Measurements from ENCODE around the gene BIRC3.
"Not testable (repeated sequence)": the region's sequence is repeated elsewhere in the genome, so short reads cannot be mapped to it uniquely, and the experiment has no call there.

The BIRC3 gene

GRCh38 chr11:102328748-102329147 lies 11.5 kb downstream of the BIRC3 start:
- no peak for DNase-seq

GRCh38 chr11:102330231-102330630 lies 12.9 kb downstream of the BIRC3 start:
- DNase-seq, result no peak

DNA sequence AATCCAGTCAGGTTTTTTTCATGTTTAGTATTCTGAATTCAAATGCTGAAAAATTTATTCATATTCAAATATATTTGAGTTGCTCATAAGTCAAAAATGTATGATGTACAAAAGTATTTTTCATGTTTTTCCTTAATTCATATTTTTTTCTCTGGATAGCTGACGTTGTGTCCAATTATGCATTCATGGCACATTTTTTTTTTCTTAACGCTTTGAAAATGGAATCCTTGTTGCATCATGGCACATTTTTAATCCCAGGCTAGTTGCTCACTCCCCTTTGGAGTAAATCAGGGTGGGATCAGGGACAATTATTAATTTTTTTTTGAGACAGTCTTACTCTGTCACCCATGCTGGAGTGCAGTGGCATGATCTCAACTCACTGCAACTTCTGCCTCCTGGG lies 14.1 kb downstream of the BIRC3 start:
- DNase-seq, result no peak

GRCh38 chr11:102332611-102332994 lies 15.3 kb downstream of the BIRC3 start:
- DNase-seq, result no peak

DNA sequence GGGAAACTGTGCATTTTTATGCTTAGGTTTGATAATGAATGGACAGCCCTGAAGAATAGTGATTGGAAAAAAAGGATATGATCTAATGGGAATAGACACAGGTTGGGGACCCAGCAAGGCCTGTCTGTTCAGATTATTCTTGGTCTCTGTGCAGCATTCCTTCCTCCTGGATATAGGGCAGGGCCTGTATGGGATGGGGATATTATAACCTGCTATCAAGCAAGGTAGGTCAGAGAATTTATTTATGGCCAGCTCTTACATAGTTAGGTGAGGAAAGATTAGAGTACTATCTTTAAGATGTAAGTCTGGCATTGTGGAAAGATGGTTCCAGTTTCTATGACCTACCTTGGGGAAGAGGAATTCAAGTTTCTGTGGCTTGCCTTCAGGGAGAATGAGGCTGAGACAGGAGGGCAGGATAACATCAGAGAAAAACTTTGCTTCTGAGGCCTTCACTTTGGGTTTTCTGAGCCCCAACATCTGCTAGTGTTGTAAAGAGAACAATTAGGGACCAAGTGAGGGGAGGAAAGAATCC lies 21.3 kb downstream of the BIRC3 start:
- DNase-seq, result no peak

DNA sequence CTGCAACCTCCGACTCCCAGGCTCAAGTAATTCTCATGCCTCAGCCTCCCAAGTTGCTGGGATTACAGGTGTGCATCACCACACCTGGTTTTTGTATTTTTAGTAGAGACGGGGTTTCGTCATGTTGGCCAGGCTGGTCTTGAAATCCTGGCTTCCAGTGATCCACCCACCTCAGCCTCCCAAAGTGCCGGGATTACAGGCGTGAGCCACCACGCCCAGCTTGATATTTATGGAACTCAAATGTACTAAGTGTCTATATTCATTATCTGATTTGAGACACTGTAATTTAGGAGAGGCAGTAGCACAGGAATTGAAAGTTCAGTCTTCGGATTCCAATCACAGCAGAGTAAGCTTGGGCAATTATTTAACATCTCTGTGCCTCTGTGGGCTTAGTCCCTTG lies 24.0 kb downstream of the BIRC3 start:
- DNase-seq, result not testable (repeated sequence)

DNA sequence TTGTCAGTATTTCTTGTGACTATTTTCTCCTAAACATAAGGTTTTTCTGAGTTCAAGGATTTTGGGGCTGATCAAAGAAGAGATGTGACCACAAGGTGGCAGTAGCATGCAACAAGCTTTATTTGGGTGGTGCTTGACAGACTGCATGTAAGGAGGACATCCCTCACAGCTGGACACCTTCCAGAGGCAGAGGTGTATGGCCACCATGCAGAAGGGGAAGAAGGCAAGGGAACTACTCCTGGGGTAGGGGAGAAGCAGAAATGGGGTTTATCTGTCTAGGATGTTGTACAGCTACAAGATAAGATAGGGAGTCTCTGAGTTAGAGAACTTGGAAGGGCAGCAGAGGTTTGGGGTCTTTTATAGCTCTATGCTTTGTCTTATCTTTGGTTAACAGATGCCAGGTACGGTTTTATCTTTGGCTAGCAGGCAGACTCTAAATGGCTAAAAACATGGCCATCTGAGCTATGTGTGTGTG lies 24.6 kb downstream of the BIRC3 start:
- peak; percentile 39 for DNase-seq

DNA sequence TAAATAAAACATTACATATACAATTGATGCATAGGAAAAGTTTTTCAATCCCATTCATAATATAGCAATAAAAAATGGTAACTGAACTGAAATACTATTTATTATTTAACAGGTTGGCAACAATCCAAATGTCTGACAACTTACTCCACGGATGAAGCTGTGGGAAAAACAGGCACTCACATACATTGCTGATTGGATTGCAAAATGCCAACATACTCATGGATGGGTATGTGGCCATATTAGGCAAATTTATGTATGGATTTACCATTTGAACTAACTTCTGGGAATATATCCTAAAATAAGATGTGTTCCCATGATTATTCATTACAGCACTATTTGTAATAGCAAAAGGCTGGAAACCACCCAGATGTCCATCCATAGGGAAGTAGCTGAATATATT lies 26.5 kb downstream of the BIRC3 start:
- no peak for DNase-seq

DNA sequence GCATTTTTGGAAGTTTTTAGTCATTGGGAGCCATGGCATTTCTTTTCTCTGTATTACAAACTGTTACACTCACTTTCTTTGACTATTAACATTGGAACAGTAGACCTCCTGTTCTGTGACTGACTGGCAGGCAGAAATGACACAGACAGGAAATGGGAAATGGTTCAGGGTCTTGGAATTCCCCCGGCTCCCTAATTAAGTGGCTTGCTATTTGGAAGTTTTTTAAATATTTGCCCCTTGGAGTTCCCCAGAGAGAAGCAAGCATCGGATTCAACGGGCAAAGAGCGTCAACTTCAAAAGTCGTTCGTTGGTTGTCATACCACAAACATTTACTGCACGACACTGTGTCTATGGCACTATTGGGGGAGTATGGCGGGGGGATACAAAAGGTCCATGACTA lies 28.6 kb downstream of the BIRC3 start:
- no peak for DNase-seq

GRCh38 chr11:102346456-102346747 lies 29.1 kb downstream of the BIRC3 start:
- DNase-seq, result no peak

DNA sequence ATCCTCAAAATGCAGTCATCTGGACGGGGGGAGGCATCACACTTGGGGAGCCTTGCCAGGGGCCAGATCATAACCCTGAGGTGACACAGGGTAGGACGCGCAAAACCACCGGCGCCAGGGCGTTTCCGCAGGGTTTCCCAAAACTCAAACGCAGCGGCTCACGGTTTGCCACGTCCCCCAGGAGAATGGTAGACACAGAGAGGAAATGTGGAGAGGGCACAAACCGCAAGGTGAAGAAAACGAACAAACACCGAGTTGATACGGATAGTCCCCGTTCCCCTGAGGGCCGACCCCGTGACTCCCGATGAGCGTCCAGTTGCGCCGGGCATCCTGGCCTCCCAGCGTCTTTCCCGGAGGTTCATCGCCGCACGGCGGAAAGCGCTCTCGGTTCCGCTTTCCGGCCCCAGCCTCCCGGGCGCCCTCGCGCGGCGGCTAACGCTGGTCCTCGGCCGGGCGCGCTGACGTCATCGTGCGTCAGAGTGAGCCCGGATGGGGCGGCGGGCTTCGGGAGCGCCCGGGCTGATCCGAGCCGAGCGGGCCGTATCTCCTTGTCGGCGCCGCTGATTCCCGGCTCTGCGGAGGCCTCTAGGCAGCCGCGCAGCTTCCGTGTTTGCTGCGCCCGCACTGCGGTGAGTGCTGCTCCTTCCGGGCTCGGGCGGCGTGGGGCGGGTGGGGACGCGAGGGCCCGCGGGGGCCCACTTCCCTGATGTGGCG lies 29.6 kb downstream of the BIRC3 start, which contains the start of gene BIRC2:
BIRC2 (plus strand) TSS at position 467 of the 714 bp plus-strand sequence. CDS start 2,641 bp downstream, outside the sequence.
- DNase-seq, result peak; percentile 78

- no peak for DNase-seq
Observed at GRCh38 chr11:102347462-102348370, 30.4 kb downstream of the BIRC3 start.

- DNase-seq, result no peak
Observed at GRCh38 chr11:102357116-102357515, 39.8 kb downstream of the BIRC3 start.

GRCh38 chr11:102359372-102359771 lies 42.1 kb downstream of the BIRC3 start:
- no peak for DNase-seq

- no peak for DNase-seq
Observed at GRCh38 chr11:102360681-102361080, 43.4 kb downstream of the BIRC3 start.

GRCh38 chr11:102361086-102362031 lies 44.1 kb downstream of the BIRC3 start:
- DNase-seq, result no peak

DNA sequence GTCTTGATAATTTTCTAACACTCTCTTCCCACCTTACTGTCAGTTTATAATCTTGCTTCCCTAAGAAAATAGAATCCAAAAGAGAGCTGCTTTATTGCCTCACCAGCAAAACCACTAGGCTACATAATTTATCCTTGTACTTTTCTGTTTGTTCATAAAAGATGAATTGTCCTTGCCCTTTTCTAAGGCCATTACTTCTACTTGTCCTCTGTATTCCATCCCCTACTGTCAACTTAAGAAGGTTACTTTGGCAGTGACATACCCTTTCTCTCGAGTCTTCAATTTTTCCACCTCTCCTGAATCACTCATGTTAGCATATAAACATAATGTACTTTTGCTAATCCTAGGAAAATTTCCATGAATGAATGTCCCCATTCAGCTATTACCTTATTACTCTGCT lies 47.7 kb downstream of the BIRC3 start:
- DNase-seq, result no peak

- no peak for DNase-seq
Observed at GRCh38 chr11:102367364-102367763, 50.1 kb downstream of the BIRC3 start.

DNA sequence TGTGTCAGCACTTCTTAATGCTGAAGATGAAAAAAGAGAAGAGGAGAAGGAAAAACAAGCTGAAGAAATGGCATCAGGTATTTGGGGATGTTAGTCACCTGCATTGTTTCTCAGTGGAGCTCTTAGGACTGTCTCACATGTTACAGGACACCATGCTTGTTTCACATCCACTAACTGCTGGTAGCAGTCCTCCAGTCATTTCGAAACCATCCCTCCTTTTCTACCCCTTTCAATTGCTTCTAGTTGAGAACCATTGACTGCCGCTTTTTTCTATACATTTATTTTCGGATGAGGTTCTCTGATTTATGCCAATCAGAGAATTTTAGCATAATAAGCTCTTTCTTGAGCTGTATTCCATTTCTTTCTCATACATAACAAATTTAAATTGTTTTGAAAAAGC lies 51.2 kb downstream of the BIRC3 start:
- DNase-seq, result no peak

GRCh38 chr11:102374633-102375424 lies 57.5 kb downstream of the BIRC3 start:
- not testable (repeated sequence) for DNase-seq

GRCh38 chr11:102375720-102376399 lies 58.6 kb downstream of the BIRC3 start:
- DNase-seq, result no peak

Data from T1000 (cell line).